Upper lobe of left lung (tissue), 4 donors: ENCODE results near the gene HMMR.

Experiments
- POLR2A ChIP-seq, 4 donors: fragments of 450-650 bp; IDR thresholded peaks; one replicate each; pipeline ENCODE4 v1.5.1; 2016 to 2017; ENCODE audit warnings: antibody characterized with exemption in 4 of 4, mild to moderate bottlenecking in 2 of 4
- POLR2AphosphoS5 ChIP-seq, 2 donors: sonication (generic); formaldehyde crosslinking; IDR thresholded peaks; one replicate each; pipeline ENCODE4 v1.5.1; 2017; ENCODE audit warnings: antibody characterized with exemption in 2 of 2
- TF ChIP-seq, protein P1 (sequence below), 6 experiments: fragments of 450-650 bp in 4 of 6; fragments of 200-600 bp in 2 of 6; sonication (generic) in 2 of 6; IDR thresholded peaks; one replicate each; pipeline ENCODE4 v1.5.1; 2016 to 2019; ENCODE audit warnings: antibody characterized with exemption in 6 of 6

DNA sequence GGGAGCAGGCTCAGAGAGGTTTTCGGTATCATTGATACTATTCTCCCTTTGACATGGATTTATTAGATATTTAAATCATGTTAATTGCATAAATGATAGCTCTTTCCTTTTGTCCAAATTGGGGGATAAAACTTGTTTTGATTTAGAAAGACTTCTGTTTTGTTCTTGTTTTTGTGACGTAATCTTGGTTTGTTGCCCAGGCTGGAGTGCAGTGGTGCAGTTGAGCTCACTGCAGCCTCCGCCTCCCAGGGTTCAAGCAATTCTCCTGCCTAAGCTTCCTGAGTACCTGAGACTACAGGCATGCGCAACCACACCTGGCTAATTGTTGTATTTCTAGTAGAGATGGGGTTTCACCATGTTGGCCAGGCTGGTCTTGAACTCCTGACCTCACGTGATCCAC, 52.1 kb downstream of the HMMR start:
- TF ChIP-seq POLR2A (IDR thresholded peaks at IDR 0.05): no peak
- TF ChIP-seq, protein P1, sequence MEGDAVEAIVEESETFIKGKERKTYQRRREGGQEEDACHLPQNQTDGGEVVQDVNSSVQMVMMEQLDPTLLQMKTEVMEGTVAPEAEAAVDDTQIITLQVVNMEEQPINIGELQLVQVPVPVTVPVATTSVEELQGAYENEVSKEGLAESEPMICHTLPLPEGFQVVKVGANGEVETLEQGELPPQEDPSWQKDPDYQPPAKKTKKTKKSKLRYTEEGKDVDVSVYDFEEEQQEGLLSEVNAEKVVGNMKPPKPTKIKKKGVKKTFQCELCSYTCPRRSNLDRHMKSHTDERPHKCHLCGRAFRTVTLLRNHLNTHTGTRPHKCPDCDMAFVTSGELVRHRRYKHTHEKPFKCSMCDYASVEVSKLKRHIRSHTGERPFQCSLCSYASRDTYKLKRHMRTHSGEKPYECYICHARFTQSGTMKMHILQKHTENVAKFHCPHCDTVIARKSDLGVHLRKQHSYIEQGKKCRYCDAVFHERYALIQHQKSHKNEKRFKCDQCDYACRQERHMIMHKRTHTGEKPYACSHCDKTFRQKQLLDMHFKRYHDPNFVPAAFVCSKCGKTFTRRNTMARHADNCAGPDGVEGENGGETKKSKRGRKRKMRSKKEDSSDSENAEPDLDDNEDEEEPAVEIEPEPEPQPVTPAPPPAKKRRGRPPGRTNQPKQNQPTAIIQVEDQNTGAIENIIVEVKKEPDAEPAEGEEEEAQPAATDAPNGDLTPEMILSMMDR (IDR thresholded peaks at IDR 0.05): no peak
- no peak for TF ChIP-seq POLR2AphosphoS5 (IDR thresholded peaks at IDR 0.05)
